Adrenal gland (tissue), 5 donors: Measurements from ENCODE around the gene AQP10.

Experiments used
- POLR2A ChIP-seq, 2 donors: fragments of 450-650 bp; IDR thresholded peaks; one replicate each; pipeline ENCODE4 v1.6.1; 2017; ENCODE audit warnings: antibody characterized with exemption in 2 of 2, mild to moderate bottlenecking in 2 of 2, moderate library complexity in 1 of 2
- TF ChIP-seq, protein P1 (sequence below), 6 experiments: fragments of 450-650 bp in 4 of 6; fragments of 200-600 bp in 2 of 6; sonication (generic) in 1 of 6; IDR thresholded peaks; 1 replicate in 5 of 6; 2 replicates in 1 of 6; pipeline versions ENCODE4 v1.5.1 to v1.8.0; 2016 to 2021; ENCODE audit warnings: antibody characterized with exemption in 6 of 6, mild to moderate bottlenecking in 2 of 6, moderate library complexity in 1 of 6
- donor health status: DM: no; HTN: no; CAD: no.

DNA sequence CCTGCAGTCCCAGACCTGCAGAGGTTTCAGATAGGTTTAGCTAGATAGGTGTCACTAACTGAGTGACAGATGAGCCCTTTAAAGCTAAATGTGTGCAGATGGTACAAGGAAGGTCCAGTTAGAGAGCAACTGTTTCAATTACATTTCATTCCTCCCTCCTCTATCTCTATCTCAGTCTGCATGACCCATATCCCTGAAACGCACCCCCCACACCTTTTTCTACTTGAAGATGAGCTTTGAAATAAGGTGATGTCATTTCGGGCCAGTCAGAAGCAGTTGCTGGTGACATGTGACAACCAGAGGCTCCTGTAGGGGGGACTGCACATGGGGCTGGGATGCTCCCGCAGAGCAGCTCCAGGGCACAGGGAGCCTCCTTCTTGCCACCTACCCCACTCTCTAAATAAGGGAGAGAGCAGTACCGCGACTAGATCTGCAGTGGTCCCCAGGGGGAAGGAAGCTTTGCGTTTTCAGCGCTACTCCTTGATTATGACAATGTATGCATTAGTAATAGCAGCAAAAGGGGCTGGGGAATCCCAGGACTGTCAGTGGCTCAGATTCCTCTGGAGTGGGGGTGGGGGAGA, 8.7 kb downstream of the AQP10 start:
- no peak for TF ChIP-seq POLR2A (IDR thresholded peaks at IDR 0.05)
- TF ChIP-seq, protein P1, sequence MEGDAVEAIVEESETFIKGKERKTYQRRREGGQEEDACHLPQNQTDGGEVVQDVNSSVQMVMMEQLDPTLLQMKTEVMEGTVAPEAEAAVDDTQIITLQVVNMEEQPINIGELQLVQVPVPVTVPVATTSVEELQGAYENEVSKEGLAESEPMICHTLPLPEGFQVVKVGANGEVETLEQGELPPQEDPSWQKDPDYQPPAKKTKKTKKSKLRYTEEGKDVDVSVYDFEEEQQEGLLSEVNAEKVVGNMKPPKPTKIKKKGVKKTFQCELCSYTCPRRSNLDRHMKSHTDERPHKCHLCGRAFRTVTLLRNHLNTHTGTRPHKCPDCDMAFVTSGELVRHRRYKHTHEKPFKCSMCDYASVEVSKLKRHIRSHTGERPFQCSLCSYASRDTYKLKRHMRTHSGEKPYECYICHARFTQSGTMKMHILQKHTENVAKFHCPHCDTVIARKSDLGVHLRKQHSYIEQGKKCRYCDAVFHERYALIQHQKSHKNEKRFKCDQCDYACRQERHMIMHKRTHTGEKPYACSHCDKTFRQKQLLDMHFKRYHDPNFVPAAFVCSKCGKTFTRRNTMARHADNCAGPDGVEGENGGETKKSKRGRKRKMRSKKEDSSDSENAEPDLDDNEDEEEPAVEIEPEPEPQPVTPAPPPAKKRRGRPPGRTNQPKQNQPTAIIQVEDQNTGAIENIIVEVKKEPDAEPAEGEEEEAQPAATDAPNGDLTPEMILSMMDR (IDR thresholded peaks at IDR 0.05): no peak
